ENCODE measurements around the gene DONSON.

DONSON gene

GRCh38 chr21:33541105-33541711 is 47.3 kb downstream of the DONSON start:
- no peak for DNase-seq

- DNase-seq, result no peak
Measured at GRCh38 chr21:33540711-33541104, 47.8 kb downstream of the DONSON start.

- no peak for DNase-seq
Measured at GRCh38 chr21:33539616-33540015, 48.9 kb downstream of the DONSON start.

- DNase-seq, result no peak
Measured at GRCh38 chr21:33537212-33537611, 51.3 kb downstream of the DONSON start.

- no peak for DNase-seq
Measured at GRCh38 chr21:33531007-33531406, 57.5 kb downstream of the DONSON start.
